Parathyroid adenoma (tissue), 2 donors: ENCODE results near the gene MON1A.

Source experiments
- H2AFZ ChIP-seq: fragments of 300-600 bp; sonication (generic); one replicate; pipeline ENCODE4 v1.7.0; 2017; ENCODE audit warnings: antibody characterized with exemption, mild to moderate bottlenecking
- H3K27ac ChIP-seq: fragments of 300-600 bp; sonication (generic); one replicate; pipeline ENCODE4 v1.7.0; 2017
- H3K27me3 ChIP-seq: fragments of 300-600 bp; sonication (generic); one replicate; pipeline ENCODE4 v1.7.0; 2017; ENCODE audit warnings: low read length; ENCODE audit not compliant: control insufficient read depth, insufficient read depth
- H3K36me3 ChIP-seq: fragments of 300-600 bp; sonication (generic); one replicate; pipeline ENCODE4 v1.7.0; 2017; ENCODE audit warnings: low read length; ENCODE audit not compliant: control insufficient read depth, insufficient read depth
- H3K4me1 ChIP-seq: fragments of 300-600 bp; sonication (generic); one replicate; pipeline ENCODE4 v1.7.0; 2017; ENCODE audit warnings: control low read depth
- H3K4me2 ChIP-seq: fragments of 300-600 bp; sonication (generic); one replicate; pipeline ENCODE4 v1.7.0; 2017; ENCODE audit warnings: low read length
- H3K4me3 ChIP-seq: fragments of 300-600 bp; sonication (generic); one replicate; pipeline ENCODE4 v1.7.0; 2017; ENCODE audit warnings: low read depth, low read length
- H3K79me2 ChIP-seq: fragments of 300-600 bp; sonication (generic); one replicate; pipeline ENCODE4 v1.7.0; 2017; ENCODE audit warnings: control low read depth
- H3K9ac ChIP-seq: fragments of 300-600 bp; sonication (generic); one replicate; pipeline ENCODE4 v1.7.0; 2017; ENCODE audit warnings: mild to moderate bottlenecking
- H3K9me3 ChIP-seq: fragments of 300-600 bp; sonication (generic); one replicate; pipeline ENCODE4 v1.7.0; 2017; ENCODE audit warnings: low read length; ENCODE audit not compliant: control insufficient read depth
- TF ChIP-seq, protein P1 (sequence below): fragments of 300-600 bp; sonication (generic); IDR thresholded peaks from one replicate; pipeline ENCODE4 v1.7.0; 2017; ENCODE audit warnings: antibody characterized with exemption, mild to moderate bottlenecking
- donor health status: primary hyperparathyroidism.

Gene MON1A

DNA sequence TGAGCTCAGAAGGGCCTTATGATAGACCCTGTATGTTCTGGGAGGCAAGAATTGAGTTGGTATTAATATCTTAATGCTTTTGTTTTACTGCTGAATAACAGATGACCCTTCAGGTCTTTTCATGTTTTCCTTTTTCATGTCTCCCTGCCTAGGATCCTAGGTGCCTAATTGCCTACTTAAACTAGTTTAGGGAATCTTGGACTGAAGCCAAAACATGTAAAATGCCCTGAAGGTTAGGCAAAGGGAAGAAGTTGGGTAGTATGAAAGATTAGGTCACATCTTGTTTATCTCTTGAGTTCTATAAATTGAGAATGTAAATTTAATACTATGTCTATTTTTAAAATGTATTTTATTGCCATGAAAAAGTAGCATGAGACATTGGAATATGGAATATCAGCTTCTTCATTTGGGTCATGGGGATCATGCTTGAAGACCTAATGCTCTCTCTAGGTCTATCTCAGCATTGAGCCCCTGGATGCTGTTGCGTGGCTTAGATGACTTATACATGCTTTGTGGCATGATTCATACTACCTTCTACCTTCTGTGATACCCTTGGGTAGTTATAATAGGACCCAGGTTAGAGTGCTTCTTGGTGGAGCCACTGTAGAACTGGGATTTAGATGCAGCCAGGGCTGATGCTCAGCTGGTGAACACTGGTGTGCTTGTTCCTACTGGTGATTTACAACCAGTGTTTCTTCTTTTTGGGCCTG is 36.8 kb upstream of the MON1A start:
- Histone ChIP-seq H3K27ac (no peak overlapping the region), H3K9me3 (no peaks in the 10 kb centered on the region), H3K27me3 (no peaks in the 10 kb centered on the region), H3K4me3 (no peak overlapping the region), H3K4me2 (peak overlapping the region; percentile 23), H3K4me1 (peaks cover 14% of the 10 kb centered on the region), H3K36me3 (no peaks in the 10 kb centered on the region), H3K9ac (no peak overlapping the region), H3K79me2 (peaks cover 14% of the 10 kb centered on the region), H2AFZ (no peak overlapping the region)
- TF ChIP-seq, protein P1, sequence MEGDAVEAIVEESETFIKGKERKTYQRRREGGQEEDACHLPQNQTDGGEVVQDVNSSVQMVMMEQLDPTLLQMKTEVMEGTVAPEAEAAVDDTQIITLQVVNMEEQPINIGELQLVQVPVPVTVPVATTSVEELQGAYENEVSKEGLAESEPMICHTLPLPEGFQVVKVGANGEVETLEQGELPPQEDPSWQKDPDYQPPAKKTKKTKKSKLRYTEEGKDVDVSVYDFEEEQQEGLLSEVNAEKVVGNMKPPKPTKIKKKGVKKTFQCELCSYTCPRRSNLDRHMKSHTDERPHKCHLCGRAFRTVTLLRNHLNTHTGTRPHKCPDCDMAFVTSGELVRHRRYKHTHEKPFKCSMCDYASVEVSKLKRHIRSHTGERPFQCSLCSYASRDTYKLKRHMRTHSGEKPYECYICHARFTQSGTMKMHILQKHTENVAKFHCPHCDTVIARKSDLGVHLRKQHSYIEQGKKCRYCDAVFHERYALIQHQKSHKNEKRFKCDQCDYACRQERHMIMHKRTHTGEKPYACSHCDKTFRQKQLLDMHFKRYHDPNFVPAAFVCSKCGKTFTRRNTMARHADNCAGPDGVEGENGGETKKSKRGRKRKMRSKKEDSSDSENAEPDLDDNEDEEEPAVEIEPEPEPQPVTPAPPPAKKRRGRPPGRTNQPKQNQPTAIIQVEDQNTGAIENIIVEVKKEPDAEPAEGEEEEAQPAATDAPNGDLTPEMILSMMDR = no peak

DNA sequence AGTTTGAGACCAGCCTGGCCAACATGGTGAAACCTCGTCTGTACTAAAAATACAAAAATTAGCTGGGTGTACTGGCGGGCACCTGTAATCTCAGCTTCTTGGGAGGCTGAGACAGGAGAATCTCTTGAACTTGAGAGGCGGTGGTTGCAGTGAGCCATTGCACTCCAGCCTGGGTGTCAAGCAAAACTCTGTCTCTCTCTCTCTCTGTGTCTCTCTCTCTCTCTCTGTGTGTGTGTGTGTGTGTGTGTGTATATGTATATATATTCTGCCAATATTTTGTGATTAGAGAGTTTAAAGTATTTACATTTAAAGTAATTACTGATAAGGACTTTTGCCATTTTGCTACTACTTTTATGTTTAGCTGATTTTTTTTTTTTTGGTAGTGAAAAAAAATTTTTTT is 26.0 kb upstream of the MON1A start:
- TF ChIP-seq, protein P1 = no peak
- Histone ChIP-seq H3K4me1 (peaks cover 7% of the 10 kb centered on the region), H3K9me3 (no peaks in the 10 kb centered on the region), H3K4me3 (no peak overlapping the region), H3K27me3 (no peaks in the 10 kb centered on the region), H3K36me3 (no peaks in the 10 kb centered on the region), H3K4me2 (no peak overlapping the region), H3K27ac (no peak overlapping the region), H2AFZ (no peak overlapping the region), H3K9ac (no peak overlapping the region), H3K79me2 (peaks cover 67% of the 10 kb centered on the region)

DNA sequence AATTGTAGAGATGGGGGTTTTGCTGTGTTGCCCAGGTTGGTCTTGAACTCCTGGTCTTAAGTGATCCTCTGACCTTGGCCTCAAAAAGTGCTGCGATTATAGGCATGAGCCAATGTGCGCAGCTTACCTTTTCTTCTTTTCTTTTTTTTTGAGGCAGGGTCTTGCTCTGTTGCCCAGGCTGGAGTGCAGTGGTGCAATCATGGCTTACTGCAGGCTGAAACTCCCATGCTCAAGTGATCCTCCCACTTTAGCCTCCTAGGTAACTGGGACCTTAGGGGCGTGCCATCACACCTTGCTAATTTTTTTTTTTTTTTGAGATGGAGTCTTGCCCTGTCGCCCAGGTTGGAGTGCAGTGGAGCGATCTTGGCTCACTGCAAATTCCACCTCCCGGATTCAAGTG is 23.3 kb upstream of the MON1A start:
- TF ChIP-seq, protein P1 = no peak
- no peak overlapping the region for H3K4me2 ChIP-seq
- no peak overlapping the region for H2AFZ ChIP-seq
- H3K9ac ChIP-seq = no peak overlapping the region
- no peaks in the 10 kb centered on the region for H3K36me3 ChIP-seq
- H3K79me2 ChIP-seq = peaks cover 74% of the 10 kb centered on the region
- H3K27ac ChIP-seq = no peak overlapping the region
- no peak overlapping the region for H3K4me3 ChIP-seq
- H3K9me3 ChIP-seq = no peaks in the 10 kb centered on the region
- no peaks in the 10 kb centered on the region for H3K4me1 ChIP-seq
- H3K27me3 ChIP-seq = no peaks in the 10 kb centered on the region

DNA sequence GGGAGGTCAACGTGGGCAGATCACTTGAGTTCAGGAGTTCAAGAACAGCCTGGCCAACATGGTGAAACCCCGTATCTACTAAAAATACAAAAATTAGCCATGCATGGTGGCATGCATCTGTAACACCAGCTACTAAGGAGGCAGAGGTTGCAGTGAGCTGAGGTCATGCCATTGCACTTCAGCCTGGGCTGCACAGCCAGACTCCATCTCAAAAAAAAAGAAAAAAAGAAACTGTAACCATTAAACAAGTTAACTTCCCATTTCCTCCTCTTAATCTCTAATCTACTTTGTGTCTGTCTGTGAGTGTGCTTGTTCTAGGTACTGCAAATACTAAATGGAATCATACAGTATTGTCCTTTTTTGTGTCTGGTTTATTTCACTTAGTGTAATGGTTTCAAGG is 13.0 kb upstream of the MON1A start:
- peaks cover 7% of the 10 kb centered on the region for H3K4me1 ChIP-seq
- TF ChIP-seq, protein P1 = no peak
- no peaks in the 10 kb centered on the region for H3K36me3 ChIP-seq
- no peaks in the 10 kb centered on the region for H3K27me3 ChIP-seq
- H3K27ac ChIP-seq = no peak overlapping the region
- no peak overlapping the region for H2AFZ ChIP-seq
- H3K79me2 ChIP-seq = peaks cover 44% of the 10 kb centered on the region
- H3K9ac ChIP-seq = no peak overlapping the region
- no peaks in the 10 kb centered on the region for H3K9me3 ChIP-seq
- no peak overlapping the region for H3K4me2 ChIP-seq
- no peak overlapping the region for H3K4me3 ChIP-seq

DNA sequence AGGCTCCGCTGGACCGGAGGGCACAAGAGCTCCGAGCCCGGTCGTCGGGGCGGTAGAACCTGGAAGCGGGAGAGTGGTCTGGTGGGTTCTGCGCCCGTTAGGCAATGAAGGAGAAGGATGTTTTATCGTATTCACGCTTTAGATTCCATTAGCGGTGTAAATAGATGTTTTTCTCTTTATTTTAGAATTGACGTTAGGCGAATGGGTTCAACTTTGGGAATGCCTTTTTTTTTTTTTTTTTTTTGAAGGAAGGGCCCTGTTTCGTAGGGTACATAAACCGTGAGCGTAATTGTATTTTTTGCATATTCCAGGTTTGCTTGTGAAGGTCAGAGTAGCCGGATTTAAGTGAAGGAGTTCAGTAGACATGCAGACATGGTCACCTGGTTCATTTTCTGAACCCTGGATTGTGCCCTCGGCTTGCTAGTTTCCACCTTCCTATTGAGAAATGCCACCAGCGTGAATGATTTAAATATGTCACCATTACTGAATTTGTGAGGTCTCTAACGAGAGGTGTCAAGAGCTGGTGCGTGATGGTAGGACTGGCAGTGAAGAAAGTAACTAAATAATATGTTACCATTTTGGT is 11.1 kb upstream of the MON1A start:
- Histone ChIP-seq H3K4me2 (peak overlapping the region; percentile 94), H2AFZ (peak overlapping the region; percentile 93), H3K4me3 (peak overlapping the region; percentile 96), H3K36me3 (no peaks in the 10 kb centered on the region), H3K9me3 (no peaks in the 10 kb centered on the region), H3K4me1 (peaks cover 7% of the 10 kb centered on the region), H3K79me2 (peaks cover 28% of the 10 kb centered on the region), H3K27me3 (no peaks in the 10 kb centered on the region), H3K27ac (peak overlapping the region; percentile 89), H3K9ac (peak overlapping the region; percentile 4)
- TF ChIP-seq, protein P1 = no peak
